GM21825 (cell line): ENCODE measurements around the gene AKIRIN2.
A peak's percentile ranks its signal among the peaks of the same experiment; 100 is the strongest.
"Not testable (repeated sequence)": the region's sequence is repeated elsewhere in the genome, so short reads cannot be mapped to it uniquely, and the experiment has no call there.

ENCODE experiments used
- ATAC-seq: cut with Tn5 transposase; IDR thresholded peaks from one replicate; pipeline ENCODE4 v1.9.1; 2021; ENCODE audit warnings: mild to moderate bottlenecking, moderate library complexity; ENCODE audit not compliant: unreplicated experiment

The AKIRIN2 gene

GRCh38 chr6:87687893-87688292 is 14.1 kb downstream of the AKIRIN2 start:
- ATAC-seq: not testable (repeated sequence)

- ATAC-seq: no peak
These were observed 14.7 kb downstream of the AKIRIN2 start for GRCh38 chr6:87687296-87687695.

- ATAC-seq: not testable (repeated sequence)
These were observed 15.3 kb downstream of the AKIRIN2 start for GRCh38 chr6:87686636-87687205.

- no peak for ATAC-seq
These were observed 17.0 kb downstream of the AKIRIN2 start for GRCh38 chr6:87684895-87685654.

GRCh38 chr6:87683890-87684289 is 18.1 kb downstream of the AKIRIN2 start:
- no peak for ATAC-seq

GRCh38 chr6:87682310-87682709 is 19.7 kb downstream of the AKIRIN2 start:
- ATAC-seq: no peak

GRCh38 chr6:87675004-87675681 is 26.9 kb downstream of the AKIRIN2 start:
- no peak for ATAC-seq

GRCh38 chr6:87674290-87674689 is 27.7 kb downstream of the AKIRIN2 start:
- ATAC-seq: no peak

- ATAC-seq: no peak
These were observed 28.8 kb downstream of the AKIRIN2 start for GRCh38 chr6:87673237-87673636.

- no peak for ATAC-seq
These were observed 29.4 kb downstream of the AKIRIN2 start for GRCh38 chr6:87672641-87673040.

GRCh38 chr6:87671555-87672029 is 30.4 kb downstream of the AKIRIN2 start:
- ATAC-seq: no peak

- no peak for ATAC-seq
These were observed 31.3 kb downstream of the AKIRIN2 start for GRCh38 chr6:87670707-87671106.

GRCh38 chr6:87669051-87669450 is 33.0 kb downstream of the AKIRIN2 start:
- ATAC-seq: peak; percentile 56

GRCh38 chr6:87668013-87668412 is 34.0 kb downstream of the AKIRIN2 start:
- no peak for ATAC-seq

GRCh38 chr6:87667032-87667431 is 35.0 kb downstream of the AKIRIN2 start:
- ATAC-seq: no peak

GRCh38 chr6:87664921-87665485 is 37.0 kb downstream of the AKIRIN2 start:
- no peak for ATAC-seq

- ATAC-seq: no peak
These were observed 38.6 kb downstream of the AKIRIN2 start for GRCh38 chr6:87663434-87663833.

GRCh38 chr6:87661503-87661902 is 40.5 kb downstream of the AKIRIN2 start:
- no peak for ATAC-seq

- no peak for ATAC-seq
These were observed 41.0 kb downstream of the AKIRIN2 start for GRCh38 chr6:87661016-87661415.

- no peak for ATAC-seq
These were observed 41.7 kb downstream of the AKIRIN2 start for GRCh38 chr6:87660226-87660911.

GRCh38 chr6:87658516-87658915 is 43.5 kb downstream of the AKIRIN2 start:
- no peak for ATAC-seq
